ENCODE results near the gene KCNE3. TPM values are rescaled to one million over a fixed set of nuclear protein-coding genes. Genes with fewer than 3 reads are reported as not detected.

The KCNE3 gene
- total and polyA plus RNA-seq, 9 of the 15 experiments (the other 6 are each of a cell fraction or from before 2014, with no cell fraction given): 1.6 to 8.7 (median 6.2) TPM

GRCh38 chr11:74459584-74459983 lies 7.8 kb downstream of the KCNE3 start (continued):
- TF ChIP-seq VEZF1 (CRISPR knock-in tag; IDR thresholded peaks at IDR 0.05) (peak; percentile 66), MAZ (CRISPR knock-in tag; conservative IDR thresholded peaks at IDR 0.05 in 1 of 2, IDR thresholded peaks at IDR 0.05 in 1 of 2) (peak in 1 of 2 experiments; percentile 42; a peak in 2 of 4 replicates), ZBTB12 (CRISPR knock-in tag; IDR thresholded peaks at IDR 0.05) (no peak), ZNF449 (CRISPR knock-in tag; IDR thresholded peaks at IDR 0.05) (no peak), ZNF140 (CRISPR knock-in tag; IDR thresholded peaks at IDR 0.05) (no peak), ZBED1 (IDR thresholded peaks at IDR 0.05) (no peak), ESRRB (CRISPR knock-in tag; IDR thresholded peaks at IDR 0.05; ENCODE audit: borderline replicate concordance) (no peak), ZNF354B (CRISPR knock-in tag; IDR thresholded peaks at IDR 0.05) (no peak), ZNF436 (CRISPR knock-in tag; IDR thresholded peaks at IDR 0.05) (no peak), PHF20 (IDR thresholded peaks at IDR 0.05; ENCODE audit: partially characterized antibody) (no peak), RNF2 (IDR thresholded peaks at IDR 0.05) (peak; percentile 55; the same call in 1 of the 2 replicates), MTA2 (IDR thresholded peaks at IDR 0.05; ENCODE audit: low read depth) (peak; percentile 54; the same call in 1 of the 2 replicates), TFE3 (CRISPR knock-in tag; IDR thresholded peaks at IDR 0.05) (no peak), FOSL1 (tag; conservative IDR thresholded peaks at IDR 0.05) (no peak; the same call in 1 of the 2 replicates), ZC3H8 (IDR thresholded peaks at IDR 0.05) (no peak), ZNF785 (CRISPR knock-in tag; IDR thresholded peaks at IDR 0.05) (no peak), TCF7L2 (IDR thresholded peaks at IDR 0.05; ENCODE audit: low read depth, low read length) (no peak), MLX (CRISPR knock-in tag; conservative IDR thresholded peaks at IDR 0.05) (no peak), NFATC3 (IDR thresholded peaks at IDR 0.05) (no peak), WHSC1 (IDR thresholded peaks at IDR 0.05; ENCODE audit: low read length) (no peak), IRF2 (CRISPR knock-in tag; IDR thresholded peaks at IDR 0.05) (no peak), ZZZ3 (IDR thresholded peaks at IDR 0.05) (no peak), ZNF75A (CRISPR knock-in tag; IDR thresholded peaks at IDR 0.05) (no peak)
